CD14-positive monocyte (primary cell): Measurements from ENCODE around the gene CTF1. TPM values are rescaled to one million over a fixed set of nuclear protein-coding genes. Genes with fewer than 3 reads are reported as not detected.

ENCODE experiments used
- DNase-seq, 3 donors: peaks; one replicate each; pipeline ENCODE4 v3.0.0-alpha.2; 2011 to 2022
- H2AFZ ChIP-seq: 2 replicates; pipeline ENCODE4 v1.6.0; 2012; ENCODE audit warnings: mild to moderate bottlenecking, low read depth, low read length, inconsistent platforms; ENCODE audit not compliant: insufficient read depth, poor library complexity, severe bottlenecking
- H3K27ac ChIP-seq, 2 donors: 1 replicate in 1 of 2; 2 replicates in 1 of 2; pipeline ENCODE4 v1.5.1; 2012 to 2013; ENCODE audit warnings: low read length in 2 of 2, control low read depth in 1 of 2, inconsistent platforms in 1 of 2, low read depth in 1 of 2, mild to moderate bottlenecking in 1 of 2
- H3K27me3 ChIP-seq, 2 donors: one replicate each; pipeline versions ENCODE4 v1.6.0 to v1.6.1; 2011 to 2013; ENCODE audit warnings: low read length in 2 of 2; ENCODE audit not compliant: control insufficient read depth in 2 of 2, insufficient read depth in 2 of 2
- H3K36me3 ChIP-seq, 2 donors: replicated peaks in 1 of 2; 1 replicate in 1 of 2; 2 replicates in 1 of 2; pipeline versions ENCODE4 v1.5.1 to v1.6.1; 2012 to 2013; ENCODE audit warnings: low read length in 2 of 2, control low read depth in 1 of 2, inconsistent platforms in 1 of 2, mild to moderate bottlenecking in 1 of 2; ENCODE audit not compliant: insufficient read depth in 2 of 2, control insufficient read depth in 1 of 2
- H3K4me1 ChIP-seq, 2 donors: 1 replicate in 1 of 2; 2 replicates in 1 of 2; pipeline versions ENCODE4 v1.5.1 to v1.6.1; 2012 to 2013; ENCODE audit warnings: low read length in 2 of 2, control low read depth in 1 of 2, inconsistent platforms in 1 of 2, mild to moderate bottlenecking in 1 of 2, moderate library complexity in 1 of 2; ENCODE audit not compliant: insufficient read depth in 2 of 2, control insufficient read depth in 1 of 2
- H3K4me2 ChIP-seq: replicated peaks from 2 replicates; pipeline ENCODE3; 2012; ENCODE audit warnings: low read length, moderate library complexity, mild to moderate bottlenecking; ENCODE audit not compliant: poor library complexity, severe bottlenecking; ENCODE audit errors: extremely low read depth
- H3K4me3 ChIP-seq, 3 experiments: fragments of 200-600 bp in 1 of 3; sonication (generic) in 1 of 3; replicated peaks in 1 of 3; 1 replicate in 2 of 3; 2 replicates in 1 of 3; pipeline ENCODE4 v1.5.1; 2011 to 2013; ENCODE audit warnings: low read length in 3 of 3, mild to moderate bottlenecking in 3 of 3, control low read depth in 2 of 3, low read depth in 2 of 3, inconsistent platforms in 1 of 3, moderate library complexity in 1 of 3
- H3K79me2 ChIP-seq: 2 replicates; pipeline ENCODE4 v1.6.0; 2012; ENCODE audit warnings: mild to moderate bottlenecking, control low read depth, inconsistent platforms, low read length, moderate library complexity; ENCODE audit not compliant: insufficient read depth
- H3K9ac ChIP-seq: 2 replicates; pipeline ENCODE4 v1.6.0; 2017; ENCODE audit warnings: low read length, mild to moderate bottlenecking; ENCODE audit not compliant: insufficient read depth, poor library complexity, severe bottlenecking
- H3K9me3 ChIP-seq, 2 donors: replicated peaks in 1 of 2; 1 replicate in 1 of 2; 2 replicates in 1 of 2; pipeline versions ENCODE4 v1.5.1 to v1.6.1; 2012 to 2013; ENCODE audit warnings: low read length in 2 of 2, control low read depth in 1 of 2; ENCODE audit not compliant: control insufficient read depth in 1 of 2, insufficient read depth in 1 of 2
- H4K20me1 ChIP-seq: 2 replicates; pipeline ENCODE4 v1.6.0; 2012; ENCODE audit warnings: mild to moderate bottlenecking, low read length, control low read depth, moderate library complexity; ENCODE audit not compliant: insufficient read depth
- H3K27ac Mint-ChIP-seq, 7 donors: one replicate each; pipeline ENCODE4 v1.8.0; 2020; ENCODE audit warnings: mild to moderate bottlenecking in 7 of 7, mixed read lengths in 7 of 7, moderate library complexity in 6 of 7, inconsistent platforms in 2 of 7
- H3K27me3 Mint-ChIP-seq, 3 donors: one replicate each; pipeline ENCODE4 v1.8.0; 2021 to 2022; ENCODE audit warnings: low read depth in 3 of 3, mild to moderate bottlenecking in 3 of 3, mixed read lengths in 3 of 3, moderate library complexity in 3 of 3, inconsistent platforms in 1 of 3
- H3K36me3 Mint-ChIP-seq, 2 donors: one replicate each; pipeline ENCODE4 v1.8.0; 2020; ENCODE audit warnings: mixed read lengths in 2 of 2, inconsistent platforms in 1 of 2, mild to moderate bottlenecking in 1 of 2
- H3K4me1 Mint-ChIP-seq: one replicate; pipeline ENCODE4 v1.8.0; 2020; ENCODE audit warnings: mild to moderate bottlenecking, mixed read lengths
- H3K4me3 Mint-ChIP-seq, 2 donors: one replicate each; pipeline ENCODE4 v1.8.0; 2020; ENCODE audit warnings: mild to moderate bottlenecking in 2 of 2, mixed read lengths in 2 of 2, moderate library complexity in 1 of 2
- H3K9me3 Mint-ChIP-seq, 7 donors: one replicate each; pipeline ENCODE4 v1.8.0; 2020 to 2022; ENCODE audit warnings: mixed read lengths in 7 of 7, mild to moderate bottlenecking in 6 of 7, moderate library complexity in 6 of 7, inconsistent platforms in 2 of 7
- WGBS: methylation state at CpG from one replicate; pipeline ENCODE4 v1.1.5; 2013; ENCODE audit warnings: missing lambda C conversion rate; ENCODE audit not compliant: insufficient coverage; 5-methylcytosine and 5-hydroxymethylcytosine counted together
- intact Hi-C, 2 donors: fragments of 100-400 bp; cut with micrococcal nuclease; formaldehyde crosslinking; loops; one replicate each; pipeline versions ENCODE4 v1.15.0 to v1.15.1; 2023
- polyA plus RNA-seq, 3 donors: library from polyadenylated mRNA; depleted of rRNA in 1 of 3; unstranded in 2 of 3; stranded (reverse) in 1 of 3; fragments of 300-500 nt in 2 of 3; fragments of >200 nt in 1 of 3; fragmentation: Illumina TruSeq in 2 of 3; gene quantifications; 1 replicate in 2 of 3; 2 replicates in 1 of 3; pipeline ENCODE4 v1.2.3, GENCODE V29; 2012 to 2021
- small RNA-seq: library from RNA; depleted of rRNA; stranded (forward); fragments of <200 nt; gene quantifications from one replicate; pipeline ENCODE3, GENCODE V24; 2012; ENCODE audit warnings: low read depth; ENCODE audit not compliant: insufficient read length
- TF ChIP-seq, protein P1 (sequence below): fragments of 200-600 bp; IDR thresholded peaks from one replicate; pipeline ENCODE4 v1.8.0; 2022; ENCODE audit warnings: antibody characterized with exemption, mild to moderate bottlenecking

CTF1 gene
- polyA plus RNA-seq, 3 donors, result 0.93 TPM; not detected in 2

DNA sequence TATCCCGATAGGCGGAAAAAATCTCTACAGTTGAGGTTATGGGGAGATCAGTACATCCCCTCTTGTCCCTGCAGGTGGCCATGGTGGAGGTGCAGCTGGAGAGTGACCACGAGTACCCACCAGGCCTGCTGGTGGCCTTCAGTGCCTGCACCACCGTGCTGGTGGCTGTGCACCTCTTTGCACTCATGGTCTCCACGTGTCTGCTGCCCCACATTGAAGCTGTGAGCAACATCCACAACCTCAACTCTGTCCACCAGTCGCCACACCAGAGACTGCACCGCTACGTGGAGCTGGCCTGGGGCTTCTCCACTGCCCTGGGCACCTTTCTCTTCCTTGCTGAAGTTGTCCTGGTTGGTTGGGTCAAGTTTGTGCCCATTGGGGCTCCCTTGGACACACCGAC is 56.7 kb downstream of the CTF1 start:
- H3K4me2 ChIP-seq, result no peak overlapping the region
- peak overlapping the region in 1 of 2 donors; percentile 13 for H3K27ac ChIP-seq
- no peak overlapping the region for H3K27ac Mint-ChIP-seq
- H3K4me1 ChIP-seq, result peaks cover 27 to 36% of the 10 kb centered on the region in 2 donors
- peaks cover 2 to 19% of the 10 kb centered on the region in 2 donors for H3K36me3 Mint-ChIP-seq
- no peak for DNase-seq
- H3K27me3 ChIP-seq, result no peaks in the 10 kb centered on the region
- peaks cover 21% of the 10 kb centered on the region for H3K4me1 Mint-ChIP-seq
- H2AFZ ChIP-seq, result no peak overlapping the region
- intact Hi-C loops, result loop anchor here in 1 of 2 donors (10.0 kb wide), 1 partner anchor 142 kb away; the partner anchor contains the start of gene VKORC1
- H3K4me3 ChIP-seq, result no peak overlapping the region
- peaks cover 44% of the 10 kb centered on the region for H3K79me2 ChIP-seq
- no peaks in the 10 kb centered on the region for H3K9me3 ChIP-seq
- TF ChIP-seq, protein P1, sequence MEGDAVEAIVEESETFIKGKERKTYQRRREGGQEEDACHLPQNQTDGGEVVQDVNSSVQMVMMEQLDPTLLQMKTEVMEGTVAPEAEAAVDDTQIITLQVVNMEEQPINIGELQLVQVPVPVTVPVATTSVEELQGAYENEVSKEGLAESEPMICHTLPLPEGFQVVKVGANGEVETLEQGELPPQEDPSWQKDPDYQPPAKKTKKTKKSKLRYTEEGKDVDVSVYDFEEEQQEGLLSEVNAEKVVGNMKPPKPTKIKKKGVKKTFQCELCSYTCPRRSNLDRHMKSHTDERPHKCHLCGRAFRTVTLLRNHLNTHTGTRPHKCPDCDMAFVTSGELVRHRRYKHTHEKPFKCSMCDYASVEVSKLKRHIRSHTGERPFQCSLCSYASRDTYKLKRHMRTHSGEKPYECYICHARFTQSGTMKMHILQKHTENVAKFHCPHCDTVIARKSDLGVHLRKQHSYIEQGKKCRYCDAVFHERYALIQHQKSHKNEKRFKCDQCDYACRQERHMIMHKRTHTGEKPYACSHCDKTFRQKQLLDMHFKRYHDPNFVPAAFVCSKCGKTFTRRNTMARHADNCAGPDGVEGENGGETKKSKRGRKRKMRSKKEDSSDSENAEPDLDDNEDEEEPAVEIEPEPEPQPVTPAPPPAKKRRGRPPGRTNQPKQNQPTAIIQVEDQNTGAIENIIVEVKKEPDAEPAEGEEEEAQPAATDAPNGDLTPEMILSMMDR, result no peak
- H4K20me1 ChIP-seq, result peaks cover 65% of the 10 kb centered on the region
- H3K27me3 Mint-ChIP-seq, result peaks cover 0 to 3% (median 0%) of the 10 kb centered on the region in 3 donors
- peak overlapping the region in 1 of 2 donors; percentile 52 for H3K4me3 Mint-ChIP-seq
- WGBS, result 95% methylated on average over 8 of the region's 9 CpGs
- H3K36me3 ChIP-seq, result peaks cover 9 to 20% of the 10 kb centered on the region in 2 donors
- H3K9me3 Mint-ChIP-seq, result no peaks in the 10 kb centered on the region
- H3K9ac ChIP-seq, result no peak overlapping the region

Small RNA genes lying within 50 kb of the gene (small RNA-seq; reads per million reads assigned to genes)
- gene AC135048.1 (not detected), gene MIR4519 (not detected), gene MIR762 (not detected)

Other genes with a start within 250 kb of the CTF1 start
- gene PRR14, start 245.7 kb upstream of the CTF1 start, polyA plus RNA-seq, result 10 to 100 TPM in 2 of 3 donors, 1 to 10 TPM in 1; 6.1 to 32.6 (median 10.4) TPM
- gene FBRS, start 238.2 kb upstream of the CTF1 start, polyA plus RNA-seq, result 10 to 100 TPM in 1 of 3 donors, 1 to 10 TPM in 2; 1.4 to 44.8 (median 2.1) TPM
- 10 to 100 TPM in 1 of 3 donors, 1 to 10 TPM in 2; 3.0 to 16.0 (median 6.3) TPM for gene SRCAP, start 197.4 kb upstream of the CTF1 start, polyA plus RNA-seq
- gene PHKG2, start 148.2 kb upstream of the CTF1 start, polyA plus RNA-seq, result 100 to 1,000 TPM in 1 of 3 donors, 10 to 100 TPM in 2; 45.4 to 115 (median 54.2) TPM
- gene CFAP119, start 134.6 kb upstream of the CTF1 start, polyA plus RNA-seq, result 10 to 100 TPM in 1 of 3 donors, 1 to 10 TPM in 2; 2.4 to 25.3 (median 3.5) TPM
- 10 to 100 TPM; 14.8 to 53.5 (median 34.9) TPM for gene RNF40, start 134.3 kb upstream of the CTF1 start, polyA plus RNA-seq
- gene ZNF629, start 109.4 kb upstream of the CTF1 start, polyA plus RNA-seq, result 1 to 10 TPM in 1 of 3 donors, under 1 TPM in 2; 0.27 to 2.0 (median 0.73) TPM
- 10 to 100 TPM; 11.4 to 19.1 (median 17.4) TPM for gene BCL7C, start 2.5 kb upstream of the CTF1 start, polyA plus RNA-seq
- 1 to 10 TPM in 1 of 3 donors, under 1 TPM in 1, not detected in 1; 0.14 to 7.6 TPM for gene FBXL19, start 27.0 kb downstream of the CTF1 start, polyA plus RNA-seq
- 10 to 100 TPM; 34.3 to 80.3 (median 76.8) TPM for gene ORAI3, start 52.5 kb downstream of the CTF1 start, polyA plus RNA-seq
- 1 to 10 TPM in 2 of 3 donors, under 1 TPM in 1; 0.16 to 6.6 (median 1.3) TPM for gene SETD1A, start 61.1 kb downstream of the CTF1 start, polyA plus RNA-seq
- 1 to 10 TPM in 2 of 3 donors, under 1 TPM in 1; 0.89 to 4.3 (median 2.7) TPM for gene HSD3B7, start 88.6 kb downstream of the CTF1 start, polyA plus RNA-seq
- 1 to 10 TPM in 1 of 3 donors, not detected in 2; 1.7 TPM for gene STX1B, start 114.0 kb downstream of the CTF1 start, polyA plus RNA-seq
- gene STX4, start 136.9 kb downstream of the CTF1 start, polyA plus RNA-seq, result 100 to 1,000 TPM in 1 of 3 donors, 10 to 100 TPM in 2; 18.6 to 186 (median 21.8) TPM
- 1 to 10 TPM; 3.8 to 4.8 (median 4.5) TPM for gene ZNF668, start 177.6 kb downstream of the CTF1 start, polyA plus RNA-seq
- 1 to 10 TPM in 2 of 3 donors, under 1 TPM in 1; 0.46 to 6.5 (median 3.0) TPM for gene ZNF646, start 177.8 kb downstream of the CTF1 start, polyA plus RNA-seq
- gene PRSS53, start 192.3 kb downstream of the CTF1 start, polyA plus RNA-seq, result 1 to 10 TPM in 1 of 3 donors, under 1 TPM in 1, not detected in 1; 0.17 to 5.1 TPM
- 100 to 1,000 TPM in 1 of 3 donors, 10 to 100 TPM in 2; 59.2 to 113 (median 91.2) TPM for gene VKORC1, start 198.2 kb downstream of the CTF1 start, polyA plus RNA-seq
- gene BCKDK, start 211.8 kb downstream of the CTF1 start, polyA plus RNA-seq, result 10 to 100 TPM; 76.5 to 93.5 (median 90.8) TPM
- 100 to 1,000 TPM in 1 of 3 donors, 10 to 100 TPM in 2; 34.5 to 136 (median 42.0) TPM for gene KAT8, start 221.1 kb downstream of the CTF1 start, polyA plus RNA-seq
- gene PRSS8, start 239.1 kb downstream of the CTF1 start, polyA plus RNA-seq, result under 1 TPM in 1 of 3 donors, not detected in 2; 0.15 TPM